Measurements from ENCODE around the gene LCOR. TPM values are rescaled to one million over a fixed set of nuclear protein-coding genes. Genes with fewer than 3 reads are reported as not detected.

The LCOR gene
- total and polyA plus RNA-seq, 9 of the 15 experiments (the other 6 are each of a cell fraction or from before 2014, with no cell fraction given): 3.6 to 25.2 (median 14.4) TPM

DNA sequence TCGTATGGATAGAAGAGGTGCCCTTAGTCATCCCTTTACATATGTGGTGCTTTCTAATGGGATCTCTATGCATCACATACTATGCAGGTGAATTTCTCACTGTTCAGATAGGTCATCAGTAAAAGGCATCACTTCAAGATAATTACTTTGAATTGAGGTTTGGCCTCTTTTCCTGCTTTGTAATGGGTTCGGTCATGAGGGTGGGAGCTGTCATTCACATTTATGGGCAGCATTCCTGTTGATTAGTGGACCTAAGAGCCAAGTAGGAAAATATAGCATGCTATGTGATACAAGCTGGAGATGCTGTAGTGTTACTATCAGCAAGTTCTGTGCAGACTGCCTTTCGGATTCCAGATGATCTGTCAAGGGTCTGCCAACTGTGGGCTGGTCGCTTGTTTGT, 156.3 kb downstream of the LCOR start (continued):
- no peak for TF ChIP-seq E2F3 (CRISPR knock-in tag; IDR thresholded peaks at IDR 0.05)
- TF ChIP-seq JUND (IDR thresholded peaks at IDR 0.05; ENCODE audit: borderline replicate concordance, low read depth, low read length): no peak
- TF ChIP-seq JUND (tag; IDR thresholded peaks at IDR 0.05; ENCODE audit: borderline replicate concordance, low read depth, low read length): no peak
- TF ChIP-seq, protein P1, sequence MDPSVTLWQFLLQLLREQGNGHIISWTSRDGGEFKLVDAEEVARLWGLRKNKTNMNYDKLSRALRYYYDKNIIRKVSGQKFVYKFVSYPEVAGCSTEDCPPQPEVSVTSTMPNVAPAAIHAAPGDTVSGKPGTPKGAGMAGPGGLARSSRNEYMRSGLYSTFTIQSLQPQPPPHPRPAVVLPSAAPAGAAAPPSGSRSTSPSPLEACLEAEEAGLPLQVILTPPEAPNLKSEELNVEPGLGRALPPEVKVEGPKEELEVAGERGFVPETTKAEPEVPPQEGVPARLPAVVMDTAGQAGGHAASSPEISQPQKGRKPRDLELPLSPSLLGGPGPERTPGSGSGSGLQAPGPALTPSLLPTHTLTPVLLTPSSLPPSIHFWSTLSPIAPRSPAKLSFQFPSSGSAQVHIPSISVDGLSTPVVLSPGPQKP (CRISPR knock-in tag; IDR thresholded peaks at IDR 0.05): no peak
- no peak for TF ChIP-seq ZNF76 (CRISPR knock-in tag; IDR thresholded peaks at IDR 0.05; ENCODE audit: borderline replicate concordance)
- no peak for TF ChIP-seq LCOR (CRISPR knock-in tag; IDR thresholded peaks at IDR 0.05)
- no peak for TF ChIP-seq TOE1 (IDR thresholded peaks at IDR 0.05; ENCODE audit: borderline replicate concordance)
- no peak for TF ChIP-seq TOE1 (CRISPR knock-in tag; IDR thresholded peaks at IDR 0.05; ENCODE audit: borderline replicate concordance, low read depth)

- no peaks in the 10 kb centered on the region; a peak in 1 of 5 replicates for H3K4me1 ChIP-seq (replicated peaks in 1 of 2; ENCODE audit: control insufficient read depth in 2 of 2, insufficient read depth in 2 of 2, low read length in 2 of 2)
- H4K20me1 ChIP-seq (replicated peaks; ENCODE audit: control insufficient read depth, insufficient read depth, low read length): no peaks in the 10 kb centered on the region
- no peaks in the 10 kb centered on the region for H3K9me1 ChIP-seq (ENCODE audit: control insufficient read depth, insufficient read depth, low read length)
- no peak overlapping the region for H3K4me3 ChIP-seq
- H3K36me3 ChIP-seq (ENCODE audit: control insufficient read depth, insufficient read depth, low read length): no peaks in the 10 kb centered on the region
- H3K9me3 ChIP-seq (replicated peaks; ENCODE audit: control insufficient read depth, insufficient read depth, low read depth, low read length): no peaks in the 10 kb centered on the region
- no TSS peak for BruUV-seq (replicated peaks)
- H3K27ac ChIP-seq (ENCODE audit: extremely low read depth, low read depth, low read length): no peak overlapping the region
- DNase-seq (ENCODE audit: extremely low read depth in 1 of 4, low spot score in 3 of 4): no peak
- no peak overlapping the region for H3K9ac ChIP-seq (ENCODE audit: insufficient read depth in 1 of 2, low read depth in 2 of 2, low read length in 2 of 2)
- no peak overlapping the region for H2AFZ ChIP-seq (ENCODE audit: low read depth, low read length)
- peak; percentile 6 for FAIRE-seq
- 60% methylated on average over 7 of the region's 7 CpGs for WGBS (ENCODE audit: insufficient coverage, low coverage, missing lambda C conversion rate)
- H3K27me3 ChIP-seq (ENCODE audit: control insufficient read depth in 2 of 2, insufficient read depth in 2 of 2, low read length in 2 of 2): no peaks in the 10 kb centered on the region
- no peaks in the 10 kb centered on the region for H3K79me2 ChIP-seq (ENCODE audit: control insufficient read depth, insufficient read depth, low read length)
- no peak overlapping the region for H3K4me2 ChIP-seq (ENCODE audit: insufficient read depth, low read length)
- ATAC-seq: no peak
- intact Hi-C loops (cut with micrococcal nuclease) (no loop called here), in situ Hi-C loops (cut with MboI) (no loop called here)
- POLR2A ChIA-PET: interaction anchor here (0.5 to 1.4 kb wide), 2 partner anchors 10 to 374 kb away, joined by 3 to 4 read pairs; no protein-coding TSS in a partner anchor
- CTCF ChIA-PET (ENCODE audit: low intra/inter-chr PET ratio): no interaction called here
- TF ChIP-seq ZNF239 (CRISPR knock-in tag; IDR thresholded peaks at IDR 0.05): no peak
- TF ChIP-seq, protein P2, sequence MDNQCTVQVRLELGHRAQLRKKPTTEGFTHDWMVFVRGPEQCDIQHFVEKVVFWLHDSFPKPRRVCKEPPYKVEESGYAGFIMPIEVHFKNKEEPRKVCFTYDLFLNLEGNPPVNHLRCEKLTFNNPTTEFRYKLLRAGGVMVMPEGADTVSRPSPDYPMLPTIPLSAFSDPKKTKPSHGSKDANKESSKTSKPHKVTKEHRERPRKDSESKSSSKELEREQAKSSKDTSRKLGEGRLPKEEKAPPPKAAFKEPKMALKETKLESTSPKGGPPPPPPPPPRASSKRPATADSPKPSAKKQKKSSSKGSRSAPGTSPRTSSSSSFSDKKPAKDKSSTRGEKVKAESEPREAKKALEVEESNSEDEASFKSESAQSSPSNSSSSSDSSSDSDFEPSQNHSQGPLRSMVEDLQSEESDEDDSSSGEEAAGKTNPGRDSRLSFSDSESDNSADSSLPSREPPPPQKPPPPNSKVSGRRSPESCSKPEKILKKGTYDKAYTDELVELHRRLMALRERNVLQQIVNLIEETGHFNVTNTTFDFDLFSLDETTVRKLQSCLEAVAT (IDR thresholded peaks at IDR 0.05): no peak
- TF ChIP-seq L3MBTL2 (IDR thresholded peaks at IDR 0.05): no peak
- no peak for TF ChIP-seq ZFP30 (CRISPR knock-in tag; IDR thresholded peaks at IDR 0.05; ENCODE audit: borderline replicate concordance)
- no peak for TF ChIP-seq ZNF76 (CRISPR knock-in tag; IDR thresholded peaks at IDR 0.05; ENCODE audit: borderline replicate concordance)
- TF ChIP-seq CSDE1 (IDR thresholded peaks at IDR 0.05): no peak
- no peak for TF ChIP-seq SAFB (IDR thresholded peaks at IDR 0.05; ENCODE audit: borderline replicate concordance, low read depth, low read length)
- TF ChIP-seq ADNP (tag; IDR thresholded peaks at IDR 0.05): no peak
- TF ChIP-seq ZBTB2 (IDR thresholded peaks at IDR 0.05): no peak
- no peak for TF ChIP-seq ZNF311 (CRISPR knock-in tag; IDR thresholded peaks at IDR 0.05)
- TF ChIP-seq NFYB (IDR thresholded peaks at IDR 0.05; ENCODE audit: extremely low read depth, insufficient read length): no peak
Observed at GRCh38 chr10:96991313-96991841, 159.3 kb downstream of the LCOR start.
